ENCODE data around the gene LSS.
"Not testable (repeated sequence)": the region's sequence is repeated elsewhere in the genome, so short reads cannot be mapped to it uniquely, and the experiment has no call there.

LSS gene

DNA sequence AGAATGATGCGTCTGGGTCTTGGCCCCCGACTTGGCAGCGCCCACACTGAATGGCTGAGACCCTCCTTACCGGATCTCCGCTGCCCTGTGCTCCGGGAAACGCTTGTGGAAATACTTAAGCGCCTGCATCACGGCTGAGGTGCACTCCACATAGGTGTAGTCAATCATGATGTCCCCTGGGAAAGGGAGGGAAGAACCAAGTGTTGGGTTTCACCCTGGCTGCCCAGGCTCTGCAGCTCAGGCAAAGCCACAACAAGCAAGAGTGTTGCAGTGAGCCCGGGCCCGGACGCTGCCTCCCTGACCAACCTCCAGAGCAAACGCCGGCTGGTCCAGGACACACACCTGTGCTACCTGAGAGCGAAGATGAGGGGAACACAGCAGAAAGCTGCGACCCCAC lies 22.8 kb downstream of the LSS start:
- TF ChIP-seq, protein P1, sequence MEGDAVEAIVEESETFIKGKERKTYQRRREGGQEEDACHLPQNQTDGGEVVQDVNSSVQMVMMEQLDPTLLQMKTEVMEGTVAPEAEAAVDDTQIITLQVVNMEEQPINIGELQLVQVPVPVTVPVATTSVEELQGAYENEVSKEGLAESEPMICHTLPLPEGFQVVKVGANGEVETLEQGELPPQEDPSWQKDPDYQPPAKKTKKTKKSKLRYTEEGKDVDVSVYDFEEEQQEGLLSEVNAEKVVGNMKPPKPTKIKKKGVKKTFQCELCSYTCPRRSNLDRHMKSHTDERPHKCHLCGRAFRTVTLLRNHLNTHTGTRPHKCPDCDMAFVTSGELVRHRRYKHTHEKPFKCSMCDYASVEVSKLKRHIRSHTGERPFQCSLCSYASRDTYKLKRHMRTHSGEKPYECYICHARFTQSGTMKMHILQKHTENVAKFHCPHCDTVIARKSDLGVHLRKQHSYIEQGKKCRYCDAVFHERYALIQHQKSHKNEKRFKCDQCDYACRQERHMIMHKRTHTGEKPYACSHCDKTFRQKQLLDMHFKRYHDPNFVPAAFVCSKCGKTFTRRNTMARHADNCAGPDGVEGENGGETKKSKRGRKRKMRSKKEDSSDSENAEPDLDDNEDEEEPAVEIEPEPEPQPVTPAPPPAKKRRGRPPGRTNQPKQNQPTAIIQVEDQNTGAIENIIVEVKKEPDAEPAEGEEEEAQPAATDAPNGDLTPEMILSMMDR (IDR thresholded peaks at IDR 0.05; ENCODE audit: control insufficient read depth, insufficient read depth, low read depth, low read length, missing control alignments) = no peak
- DNase-seq (ENCODE audit: low read depth) = no peak
- no peak overlapping the region for H3K4me3 ChIP-seq (ENCODE audit: control insufficient read depth, low read depth, low read length)

DNA sequence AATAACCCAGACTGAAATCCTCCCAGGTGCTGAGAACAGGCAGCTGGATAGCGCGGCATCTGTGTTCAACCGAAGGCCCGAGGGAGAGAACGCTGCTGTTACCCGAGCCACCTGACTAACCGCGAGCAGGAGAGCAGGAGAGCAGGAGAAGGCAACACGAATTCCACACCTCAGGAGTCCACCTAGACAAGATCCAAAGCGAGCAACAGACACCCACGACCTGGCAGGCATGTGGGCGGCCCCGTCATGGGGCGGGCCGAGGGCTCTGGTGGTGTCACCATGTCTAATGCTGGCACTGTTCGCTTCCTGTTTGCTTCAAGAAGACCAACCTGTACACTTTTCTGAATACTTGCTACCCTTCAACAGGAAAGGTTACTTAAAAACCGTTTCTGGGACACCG lies 23.4 kb downstream of the LSS start:
- DNase-seq (ENCODE audit: low read depth) = no peak
- TF ChIP-seq, protein P1 (IDR thresholded peaks at IDR 0.05; ENCODE audit: control insufficient read depth, insufficient read depth, low read depth, low read length, missing control alignments) = no peak

DNA sequence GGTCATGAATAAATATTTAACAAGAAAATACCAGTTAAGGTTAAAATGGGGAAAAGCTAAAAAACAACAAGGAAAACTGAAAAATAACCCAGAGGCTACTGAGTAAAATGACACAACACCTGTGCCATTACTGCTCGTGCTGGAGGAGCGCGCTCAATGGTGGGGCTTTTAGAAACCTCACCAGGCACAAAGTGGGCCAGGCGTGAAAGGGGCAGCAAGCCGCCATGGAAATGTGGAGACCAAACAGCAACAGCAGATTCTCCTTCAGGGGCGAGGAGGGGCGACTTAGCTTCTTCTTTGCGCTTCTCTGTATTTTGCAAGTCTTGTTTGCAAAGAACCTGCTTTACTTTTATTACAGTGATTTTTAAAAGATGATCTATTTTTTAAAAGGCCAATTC lies 25.4 kb downstream of the LSS start:
- TF ChIP-seq, protein P1 (IDR thresholded peaks at IDR 0.05; ENCODE audit: control insufficient read depth, insufficient read depth, low read depth, low read length, missing control alignments) = no peak
- no peak for DNase-seq (ENCODE audit: low read depth)
- no peak overlapping the region for H3K4me3 ChIP-seq (ENCODE audit: control insufficient read depth, low read depth, low read length)

More for the DNA sequence above, 23.4 kb downstream of the LSS start:
- no peak overlapping the region for H3K4me3 ChIP-seq (ENCODE audit: control insufficient read depth, low read depth, low read length)

DNA sequence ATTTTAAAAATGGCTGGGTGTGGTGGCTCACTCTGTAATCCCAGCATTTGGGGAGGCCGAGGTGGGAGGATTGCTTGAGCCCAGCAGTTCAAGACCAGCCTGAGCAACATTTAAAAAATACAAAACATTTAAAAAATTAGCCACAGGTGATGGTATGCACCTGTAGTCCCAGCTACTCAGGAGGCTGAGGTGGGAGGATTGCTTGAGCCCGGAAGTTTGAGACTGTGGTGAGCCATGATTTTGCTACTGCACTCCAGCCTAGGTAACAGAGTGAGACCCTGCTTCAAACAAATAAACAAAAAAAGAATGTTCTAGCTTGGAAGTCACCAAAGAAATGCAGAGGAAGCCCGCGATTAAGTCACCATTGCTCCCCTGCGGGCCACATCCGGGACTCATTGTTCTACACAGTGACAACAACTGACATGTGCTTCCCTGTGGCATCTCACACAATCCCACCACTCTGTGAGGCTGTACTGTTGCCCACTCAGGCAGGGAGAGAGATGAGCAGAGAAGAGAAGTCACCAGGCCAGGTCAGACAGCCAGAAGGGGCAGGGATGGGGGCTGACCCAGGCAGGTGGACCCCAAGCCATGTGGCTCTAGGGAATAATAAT lies 25.9 kb downstream of the LSS start:
- TF ChIP-seq, protein P1 (IDR thresholded peaks at IDR 0.05; ENCODE audit: control insufficient read depth, insufficient read depth, low read depth, low read length, missing control alignments) = no peak
- no peak for DNase-seq (ENCODE audit: low read depth)
- H3K4me3 ChIP-seq (ENCODE audit: control insufficient read depth, low read depth, low read length) = no peak overlapping the region

DNA sequence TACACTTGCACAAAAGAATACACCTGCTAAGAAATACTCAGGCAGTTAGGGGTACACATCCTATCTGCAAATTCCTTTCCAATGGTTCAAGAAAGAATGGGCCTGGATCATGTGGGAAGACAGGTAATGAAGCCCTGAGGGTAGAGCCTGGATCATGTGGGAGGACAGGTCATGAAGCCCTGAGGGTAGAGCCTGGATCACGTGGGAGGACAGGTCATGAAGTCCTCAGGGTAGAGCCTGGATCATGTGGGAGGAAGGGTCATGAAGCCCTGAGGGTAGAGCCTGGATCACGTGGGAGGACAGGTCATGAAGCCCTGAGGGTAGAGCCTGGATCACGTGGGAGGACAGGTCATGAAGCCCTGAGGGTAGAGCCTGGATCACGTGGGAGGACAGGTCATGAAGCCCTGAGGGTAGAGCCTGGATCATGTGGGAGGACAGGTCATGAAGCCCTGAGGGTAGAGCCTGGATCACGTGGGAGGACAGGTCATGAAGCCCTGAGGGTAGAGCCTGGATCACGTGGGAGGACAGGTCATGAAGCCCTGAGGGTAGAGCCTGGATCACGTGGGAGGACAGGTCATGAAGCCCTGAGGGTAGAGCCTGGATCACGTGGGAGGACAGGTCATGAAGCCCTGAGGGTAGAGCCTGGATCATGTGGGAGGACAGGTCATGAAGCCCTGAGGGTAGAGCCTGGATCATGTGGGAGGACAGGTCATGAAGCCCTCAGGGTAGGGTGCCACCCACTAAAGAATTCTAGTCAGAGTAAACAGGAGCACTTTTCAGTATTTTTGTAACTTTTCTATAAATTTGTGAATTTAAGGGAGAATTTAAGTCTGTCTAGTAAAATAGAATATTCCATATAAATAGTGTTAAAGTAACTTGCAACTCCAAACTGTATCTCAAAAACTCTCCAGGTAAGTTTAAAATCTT lies 27.4 kb downstream of the LSS start:
- not testable (repeated sequence) for H3K4me3 ChIP-seq (ENCODE audit: control insufficient read depth, low read depth, low read length)

DNA sequence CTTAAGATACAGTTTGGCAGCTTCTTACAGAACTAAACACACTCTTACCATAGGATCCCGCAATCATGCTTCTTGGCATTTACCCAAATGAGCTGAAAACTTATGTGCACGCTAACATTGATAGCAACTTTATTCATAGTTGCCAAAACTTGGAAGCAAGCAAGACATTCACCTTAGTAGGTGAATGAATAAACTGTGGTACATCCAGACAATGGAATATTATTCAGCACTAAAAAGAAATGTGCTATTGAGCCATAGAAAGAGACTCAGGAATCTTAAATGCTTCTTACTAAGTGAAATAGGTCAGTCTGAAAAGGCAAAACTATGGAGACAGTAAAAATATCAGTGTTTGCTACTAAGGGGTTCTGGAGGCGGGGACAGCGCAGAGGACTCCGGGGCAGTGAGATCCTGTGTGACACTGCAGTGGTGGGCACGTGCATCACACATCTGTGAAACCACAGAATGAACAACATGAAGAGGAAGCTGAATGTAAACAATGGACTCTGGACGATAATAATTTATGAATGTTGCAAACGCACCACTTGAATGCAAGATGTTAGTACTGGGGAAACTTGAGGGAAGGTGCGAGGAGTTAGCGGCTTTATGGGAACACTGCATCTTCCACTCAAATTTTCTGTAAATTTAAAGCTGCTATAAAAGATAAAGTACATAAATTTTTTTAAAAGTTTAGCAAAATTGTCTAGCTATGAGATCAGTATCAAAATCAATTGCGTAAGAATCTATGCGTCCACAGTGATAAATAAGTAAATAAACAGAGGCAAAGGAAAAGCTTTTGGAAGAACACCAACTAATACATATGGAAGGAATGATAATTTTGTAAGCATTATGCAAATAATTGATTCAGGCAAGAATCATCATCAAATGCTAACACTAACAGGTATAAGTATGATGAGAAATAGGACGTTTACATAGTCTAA lies 28.9 kb downstream of the LSS start:
- no peak overlapping the region for H3K4me3 ChIP-seq (ENCODE audit: control insufficient read depth, low read depth, low read length)
- no peak for DNase-seq (ENCODE audit: low read depth)
- TF ChIP-seq, protein P1 (IDR thresholded peaks at IDR 0.05; ENCODE audit: control insufficient read depth, insufficient read depth, low read depth, low read length, missing control alignments) = no peak

More for the DNA sequence above, 27.4 kb downstream of the LSS start:
- not testable (repeated sequence) for DNase-seq (ENCODE audit: low read depth)

All from AG09309 (cell line).